HEK293T (cell line): ENCODE measurements around the gene SYT5.

Experiments
- CTCF ChIA-PET: fragments of 350-600 bp; formaldehyde crosslinking; extraction: SDS; loops from one replicate; lab custom pipeline; 2021; ENCODE audit warnings: antibody characterized with exemption, inconsistent platforms; lab: Yijun Ruan, JAX
- POLR2A ChIA-PET: fragments of 350-600 bp; formaldehyde crosslinking; extraction: SDS; loops from one replicate; lab custom pipeline; 2020; ENCODE audit warnings: antibody characterized with exemption, inconsistent platforms; lab: Yijun Ruan, JAX
- DNase-seq: peaks from one replicate; pipeline ENCODE4 v3.0.0; 2012; ENCODE audit warnings: mixed read lengths; ENCODE audit errors: extremely low spot score
- ARNT ChIP-seq: fragments of 450-650 bp; IDR thresholded peaks from 2 replicates; pipeline ENCODE4 v1.6.1; 2017; ENCODE audit warnings: mild to moderate bottlenecking
- BHLHE40 ChIP-seq: fragments of 450-650 bp; IDR thresholded peaks from 2 replicates; pipeline ENCODE4 v1.6.1; 2016; ENCODE audit warnings: mild to moderate bottlenecking, moderate library complexity, borderline replicate concordance
- CTBP1 ChIP-seq: fragments of 450-650 bp; IDR thresholded peaks from 2 replicates; pipeline ENCODE4 v1.6.1; 2016; ENCODE audit warnings: borderline replicate concordance
- ELF4 ChIP-seq: fragments of 450-650 bp; IDR thresholded peaks from 2 replicates; pipeline ENCODE4 v1.6.1; 2017; ENCODE audit warnings: antibody characterized with exemption
- FOXA1 ChIP-seq: fragments of 450-650 bp; IDR thresholded peaks from 2 replicates; pipeline ENCODE4 v1.6.1; 2016; ENCODE audit warnings: mild to moderate bottlenecking
- FOXK2 ChIP-seq: fragments of 450-650 bp; IDR thresholded peaks from 2 replicates; pipeline ENCODE4 v1.6.1; 2016; ENCODE audit warnings: mild to moderate bottlenecking
- FOXM1 ChIP-seq: fragments of 450-650 bp; IDR thresholded peaks from 2 replicates; pipeline ENCODE4 v1.6.1; 2017; ENCODE audit warnings: mild to moderate bottlenecking, borderline replicate concordance
- HDGF ChIP-seq: fragments of 450-650 bp; IDR thresholded peaks from 2 replicates; pipeline ENCODE4 v1.6.1; 2017; ENCODE audit warnings: antibody characterized with exemption, borderline replicate concordance
- L3MBTL2 ChIP-seq: fragments of 450-650 bp; conservative IDR thresholded peaks from 2 replicates; pipeline ENCODE4 v1.6.1; 2016; ENCODE audit warnings: mild to moderate bottlenecking
- LEF1 ChIP-seq: fragments of 450-650 bp; IDR thresholded peaks from 2 replicates; pipeline ENCODE4 v1.6.1; 2017; ENCODE audit warnings: mild to moderate bottlenecking, borderline replicate concordance
- NFRKB ChIP-seq: fragments of 450-650 bp; IDR thresholded peaks from 2 replicates; pipeline ENCODE4 v1.6.1; 2016; ENCODE audit warnings: mild to moderate bottlenecking, moderate library complexity
- SP1 ChIP-seq: fragments of 450-650 bp; IDR thresholded peaks from 2 replicates; pipeline ENCODE4 v1.6.1; 2017
- SUZ12 ChIP-seq: fragments of 450-650 bp; IDR thresholded peaks from 2 replicates; pipeline ENCODE4 v1.6.1; 2016; ENCODE audit warnings: mild to moderate bottlenecking
- TARDBP ChIP-seq: fragments of 450-650 bp; IDR thresholded peaks from 2 replicates; pipeline ENCODE4 v1.6.1; 2016
- ZNF384 ChIP-seq: fragments of 450-650 bp; IDR thresholded peaks from 2 replicates; pipeline ENCODE4 v1.6.1; 2016
- TF ChIP-seq, protein P1 (sequence below): fragments of 450-650 bp; IDR thresholded peaks from 2 replicates; pipeline ENCODE4 v1.6.1; 2016

SYT5 gene

GRCh38 chr19:55179606-55180484 lies at the start of gene SYT5:
SYT5 (minus strand) TSS chr19:55180289; CDS start chr19:55179041, 1,248 bp downstream.
- peak; percentile 74 for DNase-seq
- CTCF ChIA-PET, result interaction anchor here (0.6 kb wide), 1 partner anchor 39 kb away, joined by 4 read pairs; no protein-coding TSS in a partner anchor
- POLR2A ChIA-PET, result interaction anchor here (1.3 to 2.6 kb wide), 2 partner anchors 79 to 227 kb away, joined by 3 to 8 read pairs; partner anchors contain the start of gene PPP6R1
- TF ChIP-seq LEF1, result no peak
- no peak for TF ChIP-seq ARNT
- no peak for TF ChIP-seq BHLHE40
- no peak for TF ChIP-seq SUZ12
- TF ChIP-seq, protein P1, sequence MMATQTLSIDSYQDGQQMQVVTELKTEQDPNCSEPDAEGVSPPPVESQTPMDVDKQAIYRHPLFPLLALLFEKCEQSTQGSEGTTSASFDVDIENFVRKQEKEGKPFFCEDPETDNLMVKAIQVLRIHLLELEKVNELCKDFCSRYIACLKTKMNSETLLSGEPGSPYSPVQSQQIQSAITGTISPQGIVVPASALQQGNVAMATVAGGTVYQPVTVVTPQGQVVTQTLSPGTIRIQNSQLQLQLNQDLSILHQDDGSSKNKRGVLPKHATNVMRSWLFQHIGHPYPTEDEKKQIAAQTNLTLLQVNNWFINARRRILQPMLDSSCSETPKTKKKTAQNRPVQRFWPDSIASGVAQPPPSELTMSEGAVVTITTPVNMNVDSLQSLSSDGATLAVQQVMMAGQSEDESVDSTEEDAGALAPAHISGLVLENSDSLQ, result no peak
- TF ChIP-seq L3MBTL2, result no peak
- TF ChIP-seq HDGF, result no peak
- no peak for TF ChIP-seq FOXA1
- no peak for TF ChIP-seq NFRKB
- no peak for TF ChIP-seq ELF4
- no peak for TF ChIP-seq CTBP1
- TF ChIP-seq SP1, result no peak
- no peak for TF ChIP-seq ZNF384

DNA sequence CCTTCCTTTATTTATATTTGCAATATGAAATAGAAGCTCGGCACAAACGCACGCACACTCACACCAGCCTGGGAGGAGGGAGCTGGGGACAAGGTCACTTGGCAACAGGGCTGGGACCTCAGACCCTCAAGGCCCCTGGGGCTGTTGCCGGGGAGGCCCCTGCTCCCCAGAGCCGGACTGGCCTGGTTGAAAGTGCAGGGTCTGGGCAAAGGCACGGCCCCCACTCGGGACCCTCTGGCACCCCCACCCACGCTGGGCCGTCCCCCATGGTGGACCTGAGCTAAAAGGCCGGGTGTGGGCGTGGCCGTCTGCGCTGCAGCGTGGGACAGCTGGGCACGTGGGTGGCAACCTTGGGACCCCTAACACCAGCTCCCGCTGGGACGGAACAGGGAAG lies 49.7 kb upstream of the SYT5 start:
- TF ChIP-seq LEF1 (no peak), SUZ12 (no peak), BHLHE40 (no peak), TARDBP (no peak), ZNF384 (no peak), ARNT (no peak), L3MBTL2 (no peak), FOXA1 (no peak)
- TF ChIP-seq, protein P1, result no peak
- ChIA-PET CTCF (no interaction called here), POLR2A (interaction anchor here (0.8 kb wide), 1 partner anchor 30 kb away, joined by 3 read pairs; the partner anchor contains the start of gene PPP6R1)
- DNase-seq, result no peak

- TF ChIP-seq, protein P1, result no peak
- TF ChIP-seq SP1, result no peak
- TF ChIP-seq BHLHE40, result no peak
- no peak for TF ChIP-seq ELF4
- no peak for TF ChIP-seq FOXK2
- POLR2A ChIA-PET, result interaction anchor here (0.8 kb wide), 1 partner anchor 30 kb away, joined by 3 read pairs; the partner anchor contains the start of gene PPP6R1
- no peak for DNase-seq
- CTCF ChIA-PET, result no interaction called here
These were observed 49.2 kb upstream of the SYT5 start for GRCh38 chr19:55229145-55229788.

GRCh38 chr19:55228403-55229031 lies 48.4 kb upstream of the SYT5 start, which contains the start of gene TMEM86B:
TMEM86B (minus strand) TSS chr19:55228763; CDS start chr19:55228741, 22 bp downstream.
- TF ChIP-seq HDGF, result no peak
- TF ChIP-seq L3MBTL2, result no peak
- no peak for TF ChIP-seq FOXM1
- no peak for TF ChIP-seq ARNT
- no peak for TF ChIP-seq ELF4
- no peak for TF ChIP-seq LEF1
- TF ChIP-seq TARDBP, result no peak
- no peak for TF ChIP-seq NFRKB
- no peak for TF ChIP-seq CTBP1
- no peak for TF ChIP-seq SUZ12
- no peak for TF ChIP-seq ZNF384
- TF ChIP-seq FOXA1, result no peak
- no peak for TF ChIP-seq BHLHE40
- TF ChIP-seq, protein P1, result no peak
- TF ChIP-seq SP1, result no peak
- POLR2A ChIA-PET, result no interaction called here

GRCh38 chr19:55228015-55228391 lies 47.9 kb upstream of the SYT5 start:
- ChIA-PET POLR2A (no interaction called here), CTCF (interaction anchor here (0.7 kb wide), 1 partner anchor 17 kb away, joined by 3 read pairs; no protein-coding TSS in a partner anchor)
- TF ChIP-seq FOXM1, result no peak
- TF ChIP-seq ELF4, result no peak
- TF ChIP-seq, protein P1, result no peak
- no peak for TF ChIP-seq TARDBP
- no peak for TF ChIP-seq SUZ12
- no peak for TF ChIP-seq ARNT
- TF ChIP-seq LEF1, result no peak
- TF ChIP-seq ZNF384, result no peak
- TF ChIP-seq FOXA1, result no peak
- TF ChIP-seq FOXK2, result no peak
- TF ChIP-seq HDGF, result no peak
- TF ChIP-seq BHLHE40, result no peak
- TF ChIP-seq SP1, result no peak
- no peak for TF ChIP-seq L3MBTL2
- TF ChIP-seq CTBP1, result no peak
- DNase-seq, result no peak

More at GRCh38 chr19:55228403-55229031, 48.4 kb upstream of the SYT5 start, which contains the start of gene TMEM86B:
- CTCF ChIA-PET, result interaction anchor here (0.7 kb wide), 1 partner anchor 17 kb away, joined by 3 read pairs; no protein-coding TSS in a partner anchor
- no peak for DNase-seq
